Stimulated activated CD4-positive, alpha-beta T cell treated with anti-CD3 and anti-CD28 coated beads, Interleukin-12 subunit alpha, Interleukin-12 subunit beta, amount 100 ng/mL, for 48 hours (primary cell): ENCODE results near the gene ITLN1.

Experiments used
- DNase-seq, 3 donors: peaks; one replicate each; pipeline ENCODE4 v3.0.0-alpha.2; 2020; ENCODE audit warnings: low read depth in 2 of 3, low spot score in 1 of 3

ITLN1 gene

GRCh38 chr1:160858507-160858906, 26.5 kb downstream of the ITLN1 start:
- no peak for DNase-seq

- no peak for DNase-seq
Measured at GRCh38 chr1:160858097-160858496, 26.9 kb downstream of the ITLN1 start.

- no peak for DNase-seq
Measured at GRCh38 chr1:160855181-160855981, 29.6 kb downstream of the ITLN1 start.

- DNase-seq: no peak
Measured at GRCh38 chr1:160853754-160854153, 31.2 kb downstream of the ITLN1 start.

- DNase-seq: no peak
Measured at GRCh38 chr1:160853014-160853413, 32.0 kb downstream of the ITLN1 start.

GRCh38 chr1:160850993-160851392, 34.0 kb downstream of the ITLN1 start:
- no peak for DNase-seq

- DNase-seq: no peak
Measured at GRCh38 chr1:160850541-160850940, 34.4 kb downstream of the ITLN1 start.

DNA sequence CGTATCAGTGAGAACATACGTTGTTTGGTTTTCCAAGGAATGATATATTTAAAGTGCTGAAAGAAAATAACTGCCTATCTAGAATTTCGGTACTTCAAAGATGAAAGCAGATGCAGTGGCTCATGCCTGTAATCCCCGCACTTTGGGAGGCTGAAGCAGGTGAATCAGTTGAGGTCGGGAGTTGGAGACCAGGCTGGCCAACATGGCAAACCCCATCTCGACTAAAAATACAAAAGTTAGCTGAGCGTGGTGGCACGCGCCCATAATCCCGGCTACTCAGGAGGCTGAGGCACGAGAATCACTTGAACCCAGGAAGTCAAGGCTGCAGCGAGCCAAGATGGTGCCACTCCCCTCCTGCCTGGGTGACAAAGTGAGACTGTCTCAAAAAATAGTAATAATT, 38.7 kb downstream of the ITLN1 start:
- DNase-seq: no peak

GRCh38 chr1:160844447-160845232, 40.3 kb downstream of the ITLN1 start:
- no peak for DNase-seq

- DNase-seq: no peak
Measured at GRCh38 chr1:160841079-160841478, 43.9 kb downstream of the ITLN1 start.

DNA sequence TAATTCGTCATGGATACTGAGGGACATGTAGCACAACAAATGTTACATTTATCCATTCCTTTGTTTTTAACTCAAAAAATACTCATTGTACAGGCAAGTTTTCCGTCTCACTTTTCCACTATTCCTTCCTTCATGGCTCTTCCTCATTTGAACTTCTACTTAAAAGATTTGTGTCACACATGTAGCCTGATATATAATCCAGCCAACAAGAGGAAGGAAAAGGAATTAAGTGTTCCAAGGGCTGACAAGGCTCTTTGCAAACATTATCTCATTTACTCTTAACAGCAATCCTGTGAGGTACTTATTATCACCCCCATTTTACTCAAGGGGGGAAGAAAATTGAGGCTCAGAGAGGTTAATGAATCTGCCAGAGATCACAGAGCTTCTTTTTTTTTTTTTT, 45.2 kb downstream of the ITLN1 start:
- DNase-seq: no peak

DNA sequence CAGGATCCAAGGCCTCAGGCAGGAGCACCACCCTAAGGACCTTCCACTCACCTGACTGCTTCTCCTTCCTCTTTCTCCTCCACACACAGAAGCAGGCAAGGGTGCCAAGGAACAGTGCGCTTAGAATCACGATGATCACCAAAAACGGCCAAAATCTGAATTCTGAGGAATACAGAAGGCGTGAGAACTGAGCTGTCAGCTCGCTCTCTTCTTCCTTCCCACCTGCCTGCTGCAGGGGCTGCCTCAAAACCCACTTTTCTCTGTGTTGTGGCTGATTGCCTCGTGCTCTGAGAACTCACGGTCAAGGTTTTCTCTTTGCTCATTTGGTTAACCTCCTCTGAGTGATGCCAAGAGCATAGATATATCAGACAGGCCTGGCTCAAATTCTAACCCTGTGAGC, 46.1 kb downstream of the ITLN1 start:
- no peak for DNase-seq

DNA sequence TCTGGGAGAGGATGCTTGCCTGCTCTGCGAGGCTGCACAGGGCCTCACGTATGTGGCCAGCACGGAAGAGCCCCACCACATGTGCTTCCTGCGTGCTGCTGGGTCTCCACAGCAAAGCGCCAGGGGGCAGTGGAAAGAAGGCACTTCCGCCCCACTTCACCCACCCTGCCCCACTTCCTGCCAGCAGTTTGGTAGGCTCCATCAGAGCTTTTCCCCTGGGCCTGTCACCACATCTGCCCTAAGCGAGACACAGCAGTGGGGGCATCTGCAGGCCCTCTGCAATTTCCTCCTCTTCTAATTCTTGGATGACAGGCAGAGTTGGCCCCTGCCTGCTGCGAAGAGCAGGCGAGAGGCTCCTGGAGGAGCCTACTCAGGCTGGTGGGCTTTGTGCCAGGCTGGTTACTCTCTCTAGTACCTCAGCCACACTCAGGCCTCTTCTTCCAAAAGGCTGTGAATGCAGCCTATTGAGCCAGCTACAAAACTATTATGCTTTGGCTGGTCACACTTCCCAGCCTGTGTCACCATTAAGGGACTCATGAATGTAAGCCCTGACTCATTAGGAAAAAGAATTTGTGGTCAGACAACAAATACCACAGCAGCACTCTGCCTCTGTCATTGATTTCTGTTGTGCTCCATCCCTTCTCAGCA, 47.3 kb downstream of the ITLN1 start:
- DNase-seq: peak; percentile 53 to 65 (median 61)

- DNase-seq: no peak
Measured at GRCh38 chr1:160836981-160837557, 47.9 kb downstream of the ITLN1 start.

- DNase-seq: no peak
Measured at GRCh38 chr1:160836561-160836960, 48.4 kb downstream of the ITLN1 start.

- DNase-seq: no peak
Measured at GRCh38 chr1:160835751-160836150, 49.2 kb downstream of the ITLN1 start.

- DNase-seq: peak in 1 of 3 donors; percentile 69
Measured at GRCh38 chr1:160834945-160835565, 49.9 kb downstream of the ITLN1 start.

- peak; percentile 39 to 78 (median 73) for DNase-seq
Measured at GRCh38 chr1:160830321-160831153, 54.4 kb downstream of the ITLN1 start.

- no peak for DNase-seq
Measured at GRCh38 chr1:160829766-160830165, 55.2 kb downstream of the ITLN1 start.

DNA sequence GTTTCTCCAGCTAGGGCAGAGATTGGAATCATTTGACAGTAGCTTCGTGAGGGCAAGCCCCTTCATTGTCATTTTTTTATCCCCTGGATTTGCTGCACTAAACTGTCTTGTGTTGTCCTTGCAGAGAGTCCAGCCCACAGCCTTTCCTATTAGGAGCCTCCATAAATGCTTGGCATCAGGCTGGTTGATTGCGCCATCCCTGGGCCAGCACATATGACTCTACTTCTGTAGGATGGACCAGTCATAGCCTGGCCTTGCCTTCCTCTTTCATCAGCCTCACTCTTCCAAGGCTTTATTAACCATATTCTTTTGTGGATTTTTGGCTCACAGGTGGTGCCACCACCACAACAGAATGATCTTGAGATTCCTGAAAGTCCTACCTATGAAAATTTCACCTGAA, 57.6 kb downstream of the ITLN1 start:
- DNase-seq: no peak
